Measurements from ENCODE around the gene EIF2B2.

The EIF2B2 gene

GRCh38 chr14:75044752-75045151 is 42.0 kb downstream of the EIF2B2 start:
- no peak for DNase-seq (ENCODE audit: low spot score)

GRCh38 chr14:75046275-75046674 is 43.6 kb downstream of the EIF2B2 start:
- no peak for DNase-seq (ENCODE audit: low spot score)

- DNase-seq (ENCODE audit: low spot score): peak; percentile 69
These were observed 44.2 kb downstream of the EIF2B2 start for GRCh38 chr14:75046899-75047298.

GRCh38 chr14:75047506-75047905 is 44.8 kb downstream of the EIF2B2 start:
- no peak for DNase-seq (ENCODE audit: low spot score)

- DNase-seq (ENCODE audit: low spot score): no peak
These were observed 45.4 kb downstream of the EIF2B2 start for GRCh38 chr14:75048101-75048500.

- no peak for DNase-seq (ENCODE audit: low spot score)
These were observed 46.4 kb downstream of the EIF2B2 start for GRCh38 chr14:75049136-75049535.

DNA sequence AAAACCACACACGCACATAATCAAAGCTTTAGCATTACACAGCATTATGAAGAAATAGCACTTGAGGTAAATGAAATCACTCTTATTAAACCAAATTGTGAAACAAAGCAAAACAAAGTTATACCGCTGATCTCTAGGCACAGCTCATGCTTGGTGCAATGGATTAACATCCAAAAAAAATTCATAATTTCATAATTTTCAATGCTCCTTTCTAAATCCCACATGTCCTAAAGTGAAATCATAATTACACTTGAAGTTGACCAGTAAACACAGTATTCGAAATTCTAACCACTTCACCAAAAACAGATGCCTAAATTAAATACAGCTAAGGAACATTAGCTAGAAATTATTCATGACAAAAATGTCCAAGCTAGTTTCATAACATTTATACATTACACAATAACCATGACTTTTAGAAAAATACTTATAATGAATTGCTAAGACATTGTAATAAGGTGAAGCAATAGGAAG is 47.0 kb downstream of the EIF2B2 start:
- no peak for DNase-seq (ENCODE audit: low spot score)

DNA sequence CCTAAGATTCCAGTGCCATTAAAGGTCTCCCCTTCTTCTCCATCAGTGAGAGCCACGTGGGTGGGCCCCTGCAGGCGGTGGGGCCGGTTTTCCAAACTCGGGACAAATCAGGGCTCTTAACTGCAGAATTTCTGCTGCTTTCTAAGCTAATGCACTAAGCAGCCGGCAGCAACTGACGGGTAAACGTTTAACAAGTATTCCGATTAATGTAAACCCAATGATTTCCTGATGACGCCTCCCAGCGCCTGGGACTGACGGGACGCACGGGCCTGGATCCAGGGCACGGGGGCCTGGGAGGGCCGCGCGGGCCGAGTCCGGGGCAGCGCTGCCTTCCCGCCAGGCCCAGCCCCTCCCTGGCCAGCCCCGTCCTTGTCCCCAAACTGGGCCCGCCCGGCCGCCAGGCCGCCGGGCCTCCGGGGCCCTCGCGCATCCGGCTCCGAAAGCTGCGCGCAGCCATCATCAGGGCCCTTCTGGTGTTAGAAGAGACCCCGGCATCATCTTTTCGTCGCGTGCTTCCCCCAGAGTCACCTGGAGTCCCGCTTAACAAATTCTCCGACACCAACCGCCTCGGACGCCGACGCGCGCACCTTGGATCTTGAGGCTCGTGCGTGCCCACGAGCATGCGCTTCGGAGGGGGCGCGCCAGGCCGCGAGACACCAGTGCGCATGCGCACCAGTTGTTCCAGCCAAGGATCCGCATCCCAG is 48.3 kb downstream of the EIF2B2 start, which contains the start of gene MLH3:
TSS of gene MLH3 (minus strand) at position 616 of the 704 bp plus-strand sequence. CDS start 1,812 bp downstream, outside the sequence.
- DNase-seq (ENCODE audit: low spot score): peak; percentile 92

DNA sequence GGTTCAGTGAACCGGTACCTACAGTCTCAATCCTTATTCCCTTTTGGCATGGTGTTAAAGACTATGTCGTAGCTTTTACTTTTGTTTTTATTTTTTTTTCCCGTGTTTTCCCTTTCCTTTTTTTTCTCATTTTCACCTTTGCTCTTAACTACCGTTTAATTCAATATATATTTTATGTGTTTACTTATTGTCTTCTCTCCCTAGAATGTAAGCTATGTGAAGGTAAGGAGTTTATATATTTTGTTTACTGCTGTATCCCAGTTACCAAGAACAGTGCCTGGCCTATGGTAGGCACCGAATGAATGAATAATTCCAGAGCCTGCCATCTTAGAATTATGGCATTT is 48.8 kb downstream of the EIF2B2 start:
- no peak for DNase-seq (ENCODE audit: low spot score)

- no peak for DNase-seq (ENCODE audit: low spot score)
These were observed 50.9 kb downstream of the EIF2B2 start for GRCh38 chr14:75053396-75054291.

GRCh38 chr14:75054421-75054820 is 51.7 kb downstream of the EIF2B2 start:
- no peak for DNase-seq (ENCODE audit: low spot score)

DNA sequence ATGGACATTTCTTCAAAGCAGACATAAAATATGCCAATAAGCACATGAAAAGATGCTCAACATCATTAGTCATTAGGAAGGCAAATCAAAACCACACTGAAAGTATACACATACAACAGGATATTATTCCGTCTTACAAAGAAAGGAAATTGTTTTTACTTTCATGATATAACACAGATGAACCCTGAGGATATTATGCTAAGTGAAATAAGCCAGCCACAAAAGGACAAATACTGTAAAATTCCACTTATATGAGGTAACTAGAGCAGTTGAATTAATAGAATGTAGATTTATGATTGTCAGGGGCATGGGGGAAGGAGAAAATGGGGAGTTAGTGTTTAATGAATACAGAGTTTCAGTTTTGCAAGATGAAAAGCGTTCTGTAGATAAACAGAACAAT is 56.9 kb downstream of the EIF2B2 start:
- no peak for DNase-seq (ENCODE audit: low spot score)

- DNase-seq (ENCODE audit: low spot score): no peak
These were observed 57.7 kb downstream of the EIF2B2 start for GRCh38 chr14:75060420-75060819.

Measured in kidney tubule cell (primary cell).